HG02938 (cell line): Measurements from ENCODE around the gene FAM25C.
"Not testable (repeated sequence)": the region's sequence is repeated elsewhere in the genome, so short reads cannot be mapped to it uniquely, and the experiment has no call there.

Experiments used
- ATAC-seq: cut with Tn5 transposase; IDR thresholded peaks from one replicate; pipeline ENCODE4 v1.9.1; 2021; ENCODE audit warnings: mild to moderate bottlenecking, moderate library complexity; ENCODE audit not compliant: unreplicated experiment

FAM25C gene

DNA sequence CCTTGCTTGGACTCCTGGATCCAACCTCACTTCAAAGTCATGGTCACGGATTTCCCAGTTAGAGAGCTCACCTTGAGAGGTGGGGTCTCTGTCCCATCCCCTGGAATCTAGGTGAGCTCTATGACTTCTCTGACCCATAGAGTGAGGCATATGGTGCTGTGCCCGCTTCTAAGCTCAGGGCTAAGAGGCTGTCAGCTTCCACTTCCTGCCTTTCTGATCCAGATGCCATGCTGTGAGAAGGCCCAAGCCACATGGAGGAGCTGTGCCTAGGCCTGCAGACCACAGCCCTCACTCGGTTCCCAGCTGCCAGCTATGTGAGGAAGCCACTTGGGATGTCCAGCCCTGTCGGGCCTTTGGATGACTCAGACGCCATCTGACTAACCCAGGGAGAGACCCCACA is 39.9 kb downstream of the FAM25C start:
- not testable (repeated sequence) for ATAC-seq

DNA sequence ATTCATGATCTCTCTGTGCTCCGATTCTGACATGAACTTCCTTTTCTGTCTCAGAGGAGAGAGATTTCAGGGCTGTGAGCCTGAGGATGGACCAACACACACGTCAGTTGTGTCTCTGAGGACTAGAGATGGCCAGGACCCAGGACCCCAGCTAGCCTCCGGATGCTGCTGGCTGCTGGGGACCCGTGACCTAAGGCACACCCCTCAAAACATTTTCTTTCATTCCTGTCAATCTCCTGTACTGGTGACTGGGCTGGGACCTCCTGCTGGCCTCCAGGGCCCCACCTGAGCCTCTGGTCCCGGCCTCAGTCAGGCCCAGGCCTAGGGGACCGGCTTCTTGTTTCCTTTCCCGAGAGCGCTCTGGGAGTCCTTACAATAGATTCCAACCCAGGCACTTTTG is 42.4 kb downstream of the FAM25C start:
- not testable (repeated sequence) for ATAC-seq

GRCh38 chr10:47947424-47947823 is 52.2 kb downstream of the FAM25C start:
- ATAC-seq, result not testable (repeated sequence)
